Measurements from ENCODE around the gene ITGA5.

GRCh38 chr12:54392485-54393206 lies 26.4 kb downstream of the ITGA5 start:
- TF ChIP-seq EGR1 (IDR thresholded peaks at IDR 0.05; ENCODE audit: low read depth) (no peak), REST (IDR thresholded peaks at IDR 0.05; ENCODE audit: low read depth) (no peak), CTCF (IDR thresholded peaks at IDR 0.05 in 2 of 3, conservative IDR thresholded peaks at IDR 0.05 in 1 of 3; ENCODE audit: borderline replicate concordance in 1 of 3, insufficient read depth in 1 of 3, low read depth in 2 of 3, low read length in 2 of 3) (no peak), SP1 (IDR thresholded peaks at IDR 0.05; ENCODE audit: low read depth) (no peak), POLR2AphosphoS5 (IDR thresholded peaks at IDR 0.05; ENCODE audit: low read depth, low read length) (no peak), EZH2 (IDR thresholded peaks at IDR 0.05) (no peak), EZH2phosphoT487 (IDR thresholded peaks at IDR 0.05; ENCODE audit: borderline replicate concordance) (no peak), ZBTB33 (IDR thresholded peaks at IDR 0.05; ENCODE audit: extremely low read depth, insufficient replicate concordance, low read length) (no peak), YY1 (IDR thresholded peaks at IDR 0.05; ENCODE audit: extremely low read depth, insufficient replicate concordance, low read depth, low read length) (no peak), POLR2A (IDR thresholded peaks at IDR 0.05; ENCODE audit: borderline replicate concordance, extremely low read depth, insufficient read depth, insufficient read length) (no peak)
